Activated CD8-positive, alpha-beta T cell treated with anti-CD3 and anti-CD28 coated beads for 36 hours (primary cell): ENCODE data around the gene NUP214. TPM values are rescaled to one million over a fixed set of nuclear protein-coding genes. Genes with fewer than 3 reads are reported as not detected.
"Not testable (repeated sequence)": the region's sequence is repeated elsewhere in the genome, so short reads cannot be mapped to it uniquely, and the experiment has no call there.

ENCODE experiments used
- ATAC-seq: fragments of 200-7000 bp; cut with Tn5 transposase; one replicate; pipeline ENCODE4 v1.10.0; 2021; ENCODE audit warnings: mild to moderate bottlenecking, moderate library complexity
- CTCF ChIA-PET: fragments of 350-600 bp; sonication (Branson Sonifier 250); formaldehyde crosslinking; loops from one replicate; lab custom pipeline; 2021; ENCODE audit warnings: antibody characterized with exemption; lab: Charles Lee
- POLR2A ChIA-PET: fragments of 350-600 bp; sonication (Branson Sonifier 250); formaldehyde crosslinking; loops from one replicate; lab custom pipeline; 2021; ENCODE audit warnings: antibody characterized with exemption; lab: Charles Lee
- DNase-seq: peaks from one replicate; pipeline ENCODE4 v3.0.0-alpha.2; 2020
- H3K27ac Mint-ChIP-seq: one replicate; pipeline ENCODE4 v1.8.0; 2021; ENCODE audit warnings: mild to moderate bottlenecking, mixed read lengths
- H3K27me3 Mint-ChIP-seq: one replicate; pipeline ENCODE4 v1.8.0; 2021; ENCODE audit warnings: mixed read lengths
- H3K36me3 Mint-ChIP-seq: one replicate; pipeline ENCODE4 v1.8.0; 2021; ENCODE audit warnings: low read depth, mixed read lengths
- H3K4me1 Mint-ChIP-seq: one replicate; pipeline ENCODE4 v1.8.0; 2021; ENCODE audit warnings: low read depth, mixed read lengths
- H3K4me3 Mint-ChIP-seq: one replicate; pipeline ENCODE4 v1.8.0; 2021; ENCODE audit warnings: mild to moderate bottlenecking, moderate library complexity, mixed read lengths
- H3K9me3 Mint-ChIP-seq: one replicate; pipeline ENCODE4 v1.8.0; 2021; ENCODE audit warnings: mixed read lengths
- CTCF ChIP-seq: fragments of 200-600 bp; IDR thresholded peaks from one replicate; pipeline ENCODE4 v1.8.0; 2022; ENCODE audit warnings: antibody characterized with exemption, mild to moderate bottlenecking
- intact Hi-C: fragments of 100-400 bp; cut with micrococcal nuclease; formaldehyde crosslinking; loops from one replicate; pipeline ENCODE4 v1.10.0; 2022
- total RNA-seq, 2 experiments: library from RNA; stranded (reverse); gene quantifications; one replicate each; pipeline ENCODE4 v1.2.3, GENCODE V29; 2021

The NUP214 gene
- total RNA-seq, 2 experiments from 2014 or later, result 57.6 to 58.3 TPM

GRCh38 chr9:131206495-131206894, 81.1 kb downstream of the NUP214 start:
- no peaks in the 10 kb centered on the region for H3K27me3 Mint-ChIP-seq
- peaks cover 8% of the 10 kb centered on the region for H3K9me3 Mint-ChIP-seq
- intact Hi-C loops, result no loop called here
- DNase-seq (no peak), ATAC-seq (no peak)
- ChIA-PET CTCF (interaction anchor here (0.8 to 2.5 kb wide), 4 partner anchors 9 to 144 kb away, joined by 3 to 7 read pairs (median 6); no protein-coding TSS in a partner anchor), POLR2A (interaction anchor here (1.2 kb wide), 1 partner anchor 98 kb away, joined by 3 read pairs; no protein-coding TSS in a partner anchor)
- TF ChIP-seq CTCF, result no peak
- peaks cover 57% of the 10 kb centered on the region for H3K36me3 Mint-ChIP-seq
- H3K4me1 Mint-ChIP-seq, result no peaks in the 10 kb centered on the region
- H3K27ac Mint-ChIP-seq, result no peak overlapping the region
- H3K4me3 Mint-ChIP-seq, result no peak overlapping the region

GRCh38 chr9:131211920-131212319, 86.5 kb downstream of the NUP214 start:
- ATAC-seq, H3K27me3 Mint-ChIP-seq, H3K4me1 Mint-ChIP-seq, POLR2A ChIA-PET, H3K27ac Mint-ChIP-seq, H3K4me3 Mint-ChIP-seq, DNase-seq, intact Hi-C loops: not testable (repeated sequence)
- H3K9me3 Mint-ChIP-seq, result peaks cover 17% of the 10 kb centered on the region
- CTCF ChIA-PET, result interaction anchor here (1.0 kb wide), 1 partner anchor 124 kb away, joined by 3 read pairs; no protein-coding TSS in a partner anchor
- H3K36me3 Mint-ChIP-seq, result peaks cover 60% of the 10 kb centered on the region

GRCh38 chr9:131214286-131214856, 89.0 kb downstream of the NUP214 start:
- no peak for ATAC-seq
- CTCF ChIA-PET, result interaction anchor here (0.7 to 3.4 kb wide), 6 partner anchors 11 to 956 kb away, joined by 3 to 20 read pairs (median 5); no protein-coding TSS in a partner anchor
- DNase-seq, result no peak

DNA sequence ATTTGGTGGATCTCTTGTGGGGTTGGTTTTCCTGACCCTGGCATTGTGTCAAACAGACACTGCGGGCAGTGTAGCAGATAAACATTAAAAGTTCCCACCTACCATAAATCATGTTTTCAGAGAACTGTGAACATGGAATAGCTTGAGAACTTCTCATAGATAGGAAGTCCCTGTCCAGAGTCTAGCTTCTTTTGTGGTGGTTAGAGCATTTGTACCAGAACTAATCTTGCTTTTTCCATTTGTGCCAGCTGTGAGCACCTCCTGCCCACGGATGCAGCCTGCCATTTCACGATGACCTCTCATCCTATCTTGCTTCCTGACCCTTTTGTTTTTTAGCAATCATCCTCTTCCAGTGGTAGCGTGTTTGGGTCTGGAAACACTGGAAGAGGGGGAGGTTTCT, 89.5 kb downstream of the NUP214 start:
- Mint-ChIP-seq H3K27ac (no peak overlapping the region), H3K27me3 (no peaks in the 10 kb centered on the region), H3K4me1 (peaks cover 7% of the 10 kb centered on the region), H3K9me3 (peaks cover 17% of the 10 kb centered on the region), H3K36me3 (peaks cover 52% of the 10 kb centered on the region), H3K4me3 (no peak overlapping the region)
- TF ChIP-seq CTCF, result no peak
- ATAC-seq (no peak), DNase-seq (no peak)
- ChIA-PET POLR2A (interaction anchor here (0.9 to 1.3 kb wide), 2 partner anchors 13 to 38 kb away, joined by 3 to 6 read pairs; no protein-coding TSS in a partner anchor), CTCF (interaction anchor here (0.8 to 3.4 kb wide), 5 partner anchors 9 to 121 kb away, joined by 3 to 20 read pairs (median 5); no protein-coding TSS in a partner anchor)
- intact Hi-C loops, result no loop called here

More at GRCh38 chr9:131214286-131214856, 89.0 kb downstream of the NUP214 start:
- intact Hi-C loops, result no loop called here
- peaks cover 56% of the 10 kb centered on the region for H3K36me3 Mint-ChIP-seq
- no peaks in the 10 kb centered on the region for H3K27me3 Mint-ChIP-seq
- no peak for TF ChIP-seq CTCF
- H3K4me1 Mint-ChIP-seq, result peaks cover 7% of the 10 kb centered on the region
- H3K27ac Mint-ChIP-seq, result no peak overlapping the region
- POLR2A ChIA-PET, result interaction anchor here (0.9 to 1.3 kb wide), 2 partner anchors 13 to 37 kb away, joined by 3 to 6 read pairs; no protein-coding TSS in a partner anchor
- peaks cover 17% of the 10 kb centered on the region for H3K9me3 Mint-ChIP-seq
- no peak overlapping the region for H3K4me3 Mint-ChIP-seq

- Mint-ChIP-seq H3K4me3 (no peak overlapping the region), H3K27me3 (no peaks in the 10 kb centered on the region), H3K4me1 (peaks cover 7% of the 10 kb centered on the region), H3K36me3 (peaks cover 34% of the 10 kb centered on the region), H3K9me3 (peaks cover 6% of the 10 kb centered on the region), H3K27ac (no peak overlapping the region)
- CTCF ChIA-PET, result interaction anchor here (0.8 to 3.4 kb wide), 2 partner anchors 119 to 123 kb away, joined by 3 to 20 read pairs; no protein-coding TSS in a partner anchor
- ATAC-seq (no peak), DNase-seq (no peak)
- POLR2A ChIA-PET, result no interaction called here
- TF ChIP-seq CTCF, result no peak
- intact Hi-C loops, result no loop called here
These were observed 91.4 kb downstream of the NUP214 start for GRCh38 chr9:131216806-131217205.
